GM10248 (cell line): Measurements from ENCODE around the gene NOTCH4.

Source experiments
- CTCF ChIA-PET: fragments of 300-600 bp; sonication (Branson Sonifier 250); formaldehyde crosslinking; extraction: SDS; loops from one replicate; lab custom pipeline; 2021; ENCODE audit warnings: antibody characterized with exemption; lab: Yijun Ruan, JAX
- POLR2A ChIA-PET: fragments of 350-650 bp; sonication (Branson Sonifier 250); formaldehyde crosslinking; extraction: SDS; loops from one replicate; lab custom pipeline; 2020; ENCODE audit warnings: antibody characterized with exemption; lab: Yijun Ruan, JAX
- DNase-seq: peaks from one replicate; pipeline ENCODE4 v3.0.0; 2012; ENCODE audit errors: extremely low spot score
- TF ChIP-seq, protein P1 (sequence below): IDR thresholded peaks from 2 replicates; pipeline ENCODE4 v1.5.1; 2012; ENCODE audit warnings: mild to moderate bottlenecking, low read depth; ENCODE audit errors: extremely low read depth, missing control alignments, control extremely low read depth

The NOTCH4 gene

DNA sequence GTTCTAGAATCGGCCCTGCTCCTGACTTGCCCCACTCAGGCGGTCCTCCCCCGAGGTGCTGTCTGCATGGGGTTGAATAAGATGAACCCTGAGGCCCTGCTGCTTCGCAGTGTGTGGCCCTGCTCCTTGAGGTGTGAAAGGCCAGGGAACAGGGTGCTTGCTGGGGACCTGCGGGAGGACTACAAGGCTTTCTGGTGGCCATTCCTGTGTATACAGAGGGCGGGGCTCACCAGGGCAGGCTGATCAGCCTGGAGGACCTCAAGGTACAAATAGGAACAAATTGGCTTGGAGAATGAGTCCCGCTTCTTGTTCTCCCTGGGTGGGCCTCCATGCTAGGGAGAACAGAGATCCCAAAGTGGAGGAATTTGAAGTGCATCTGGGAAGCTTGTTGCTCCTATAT, 5.7 kb downstream of the NOTCH4 start:
- no peak for DNase-seq
- POLR2A ChIA-PET = interaction anchor here (0.5 kb wide), 1 partner anchor 119 kb away, joined by 3 read pairs; no protein-coding TSS in a partner anchor
- CTCF ChIA-PET = no interaction called here
- TF ChIP-seq, protein P1, sequence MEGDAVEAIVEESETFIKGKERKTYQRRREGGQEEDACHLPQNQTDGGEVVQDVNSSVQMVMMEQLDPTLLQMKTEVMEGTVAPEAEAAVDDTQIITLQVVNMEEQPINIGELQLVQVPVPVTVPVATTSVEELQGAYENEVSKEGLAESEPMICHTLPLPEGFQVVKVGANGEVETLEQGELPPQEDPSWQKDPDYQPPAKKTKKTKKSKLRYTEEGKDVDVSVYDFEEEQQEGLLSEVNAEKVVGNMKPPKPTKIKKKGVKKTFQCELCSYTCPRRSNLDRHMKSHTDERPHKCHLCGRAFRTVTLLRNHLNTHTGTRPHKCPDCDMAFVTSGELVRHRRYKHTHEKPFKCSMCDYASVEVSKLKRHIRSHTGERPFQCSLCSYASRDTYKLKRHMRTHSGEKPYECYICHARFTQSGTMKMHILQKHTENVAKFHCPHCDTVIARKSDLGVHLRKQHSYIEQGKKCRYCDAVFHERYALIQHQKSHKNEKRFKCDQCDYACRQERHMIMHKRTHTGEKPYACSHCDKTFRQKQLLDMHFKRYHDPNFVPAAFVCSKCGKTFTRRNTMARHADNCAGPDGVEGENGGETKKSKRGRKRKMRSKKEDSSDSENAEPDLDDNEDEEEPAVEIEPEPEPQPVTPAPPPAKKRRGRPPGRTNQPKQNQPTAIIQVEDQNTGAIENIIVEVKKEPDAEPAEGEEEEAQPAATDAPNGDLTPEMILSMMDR = no peak

DNA sequence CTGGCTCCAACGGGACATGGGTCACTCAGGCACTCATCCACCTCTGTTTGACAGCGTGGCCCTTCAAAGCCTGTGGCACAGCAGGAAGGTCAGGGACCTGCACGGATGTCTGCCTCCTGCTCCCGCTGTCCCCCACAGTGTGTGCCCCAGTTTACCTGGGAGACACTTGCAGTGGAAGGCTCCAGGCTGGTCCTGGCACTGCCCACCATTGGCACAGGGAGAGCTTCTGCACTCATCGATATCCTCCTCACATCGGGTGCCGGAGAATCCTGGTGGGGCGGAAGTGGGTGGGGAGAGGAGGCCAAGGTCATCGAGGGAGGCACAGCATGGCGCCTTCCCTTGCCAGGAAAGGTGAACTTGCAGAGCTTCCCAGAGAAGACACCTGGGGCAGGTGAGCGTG, 6.9 kb downstream of the NOTCH4 start:
- no peak for DNase-seq
- ChIA-PET CTCF (interaction anchor here (0.8 to 1.3 kb wide), 2 partner anchors 28 to 98 kb away, joined by 3 to 4 read pairs; no protein-coding TSS in a partner anchor), POLR2A (no interaction called here)
- TF ChIP-seq, protein P1 = no peak

DNA sequence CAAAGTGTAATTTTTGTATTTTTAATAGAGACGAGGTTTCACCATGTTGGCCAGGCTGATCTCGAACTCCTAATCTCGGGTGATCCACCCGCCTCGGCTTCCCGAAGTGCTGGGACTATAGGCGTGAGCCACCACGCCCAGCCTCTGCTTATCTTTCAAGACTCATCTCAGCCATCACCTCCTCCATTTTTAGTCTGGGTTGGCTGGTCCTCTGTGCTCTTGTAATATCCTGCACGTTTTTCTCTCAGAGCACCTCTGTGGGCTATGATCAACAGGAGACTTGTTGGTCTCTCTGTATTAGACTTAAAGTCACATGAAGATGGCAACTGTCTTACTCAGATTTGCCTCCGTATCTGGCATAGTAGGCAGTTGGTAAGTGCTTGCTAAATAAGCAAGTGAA, 7.6 kb downstream of the NOTCH4 start:
- DNase-seq = no peak
- ChIA-PET POLR2A (no interaction called here), CTCF (no interaction called here)
- TF ChIP-seq, protein P1 = no peak

GRCh38 chr6:32215617-32216016, 8.2 kb downstream of the NOTCH4 start:
- TF ChIP-seq, protein P1 = no peak
- DNase-seq = no peak
- POLR2A ChIA-PET = no interaction called here
- CTCF ChIA-PET = interaction anchor here (1.0 to 2.0 kb wide), 2 partner anchors 10 to 97 kb away, joined by 3 to 4 read pairs; no protein-coding TSS in a partner anchor

DNA sequence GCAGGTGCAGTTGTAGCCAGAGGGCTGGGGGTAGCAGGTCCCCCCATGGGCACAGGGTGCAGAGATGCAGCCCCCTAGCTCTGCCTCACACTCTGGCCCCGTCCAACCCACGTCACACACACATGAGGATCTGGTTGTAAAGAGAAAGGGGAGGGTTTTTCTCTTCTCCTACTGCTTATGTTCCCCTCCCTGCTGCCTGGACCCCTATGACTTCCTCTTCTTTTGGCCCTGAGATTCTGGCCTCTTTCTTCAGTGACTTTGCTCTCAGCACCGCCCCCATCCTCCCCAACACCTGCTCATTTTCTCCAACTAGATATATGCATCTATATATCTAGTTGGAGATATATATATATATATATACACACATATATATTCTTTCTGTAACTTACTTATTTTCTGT, 9.7 kb downstream of the NOTCH4 start:
- DNase-seq = no peak
- ChIA-PET POLR2A (no interaction called here), CTCF (interaction anchor here (1.0 to 2.0 kb wide), 2 partner anchors 9 to 13 kb away, joined by 3 to 4 read pairs; no protein-coding TSS in a partner anchor)
- TF ChIP-seq, protein P1 = no peak

- TF ChIP-seq, protein P1 = no peak
- DNase-seq = no peak
Observed at GRCh38 chr6:32213649-32214048, 10.2 kb downstream of the NOTCH4 start.

More at GRCh38 chr6:32213649-32214048, 10.2 kb downstream of the NOTCH4 start:
- ChIA-PET POLR2A (no interaction called here), CTCF (interaction anchor here (1.0 kb wide), 1 partner anchor 13 kb away, joined by 3 read pairs; no protein-coding TSS in a partner anchor)
